NCI-H2081 (cell line): ENCODE measurements around the gene UNC119B.
A peak's percentile ranks its signal among the peaks of the same experiment; 100 is the strongest.

Experiments
- DNase-seq, 2 experiments: peaks; one replicate each; lab custom pipeline; 2025; lab: John Stamatoyannopoulos, UW

The UNC119B gene

DNA sequence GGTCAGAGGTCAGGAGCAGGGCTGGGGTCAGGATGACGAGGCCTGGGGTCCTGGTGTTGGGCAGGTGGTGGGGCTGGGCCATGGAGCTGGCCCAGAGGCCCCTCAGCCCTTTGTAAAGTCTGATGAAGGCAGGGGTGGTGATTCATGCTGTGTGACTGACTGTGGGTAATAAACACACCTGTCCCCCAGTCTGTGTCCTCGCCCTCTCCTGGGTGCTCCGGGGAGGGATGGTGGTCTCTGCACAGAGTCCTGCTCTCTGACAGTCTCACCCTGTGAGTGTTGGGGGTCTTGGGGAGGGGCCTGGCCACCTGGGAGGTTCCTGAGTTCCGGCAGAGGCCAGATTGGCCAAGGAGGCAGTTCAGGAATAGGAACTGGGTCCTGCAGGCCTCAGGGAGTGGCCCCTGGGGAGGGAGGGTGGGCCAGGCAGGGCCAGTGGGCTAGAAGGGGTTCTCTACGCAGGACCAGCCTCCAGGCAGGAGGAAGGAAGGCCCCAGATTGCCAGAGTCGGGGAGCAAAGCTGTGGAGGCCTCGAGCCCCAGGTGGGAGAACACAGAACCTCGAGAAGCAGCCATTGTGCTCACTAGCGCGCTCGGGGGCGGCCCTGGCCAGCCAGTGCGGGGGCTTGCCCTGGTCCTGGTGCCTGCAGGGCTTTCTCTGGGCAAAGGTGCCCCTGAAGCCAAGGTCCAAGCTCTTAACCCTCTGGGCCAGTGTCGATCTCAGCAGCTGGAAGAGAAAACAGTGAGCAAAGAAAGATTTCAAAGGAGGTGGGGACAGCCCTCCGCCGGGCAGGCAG, 29.8 kb downstream of the UNC119B start:
- DNase-seq, result no peak

DNA sequence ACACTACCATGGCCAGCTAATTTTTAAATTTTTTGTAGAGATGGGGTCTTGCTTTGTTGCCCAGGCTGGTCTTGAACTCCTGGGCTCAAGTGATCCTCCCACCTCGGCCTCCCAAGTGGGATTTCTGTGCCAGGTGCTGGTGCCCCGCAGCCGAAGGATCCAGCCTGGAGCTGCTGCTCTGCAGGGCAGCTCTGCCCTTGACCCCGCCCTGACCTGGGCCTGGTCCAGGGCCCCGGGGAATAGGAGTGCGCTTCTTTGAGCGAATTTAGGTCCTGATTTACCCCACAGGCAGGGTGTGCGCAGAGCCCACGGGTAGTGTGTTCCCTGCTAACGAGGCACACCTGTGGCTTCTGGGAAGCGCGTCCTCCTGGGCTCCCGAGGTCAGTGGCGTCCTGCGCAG, 30.6 kb downstream of the UNC119B start:
- no peak for DNase-seq

DNA sequence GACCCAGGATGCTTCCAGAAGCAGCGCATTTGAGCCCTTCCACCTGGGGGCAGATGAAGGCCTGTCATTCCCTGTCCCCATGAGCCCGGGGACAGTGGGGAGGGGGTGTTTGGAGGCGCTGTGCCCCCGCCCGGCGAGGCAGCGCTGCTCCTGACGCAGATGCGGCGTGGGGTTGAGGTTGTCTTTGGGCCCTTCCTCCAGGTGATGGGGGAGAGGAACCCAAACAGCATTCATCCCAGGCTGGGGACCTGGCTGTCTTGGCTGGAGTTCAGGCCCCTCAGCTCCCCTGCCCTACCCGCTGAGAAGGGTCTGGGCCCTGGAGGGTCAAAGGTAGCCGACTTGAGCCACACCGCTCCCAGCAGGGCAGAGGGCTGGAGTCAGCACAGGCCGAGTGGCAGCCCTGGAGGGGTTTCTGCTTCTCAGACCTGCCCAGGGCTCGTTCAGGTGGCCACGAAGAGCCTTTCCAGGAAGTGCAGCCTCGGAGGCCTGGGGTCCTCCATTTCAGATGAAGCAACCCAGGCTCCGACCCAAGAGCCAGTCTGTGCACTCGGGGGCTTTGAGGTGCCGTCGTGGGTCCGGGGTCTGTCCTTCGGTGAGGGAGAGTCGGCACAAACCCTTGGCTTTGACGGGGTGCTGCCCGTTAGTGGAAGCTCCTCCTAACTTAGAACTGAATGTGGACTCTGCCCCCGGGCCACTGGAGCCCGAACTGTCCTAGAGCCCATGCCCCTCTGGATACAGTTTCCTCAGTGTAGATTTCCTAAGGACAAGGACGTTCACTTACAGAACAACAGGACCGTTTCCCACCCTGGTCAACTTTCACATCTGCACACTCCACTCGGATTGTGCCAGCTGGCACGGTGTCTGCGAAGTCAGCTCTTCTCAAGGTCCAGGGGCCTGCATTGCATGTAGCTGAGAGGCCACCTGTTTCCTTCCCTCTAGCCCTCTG, 31.5 kb downstream of the UNC119B start:
- DNase-seq, result no peak

DNA sequence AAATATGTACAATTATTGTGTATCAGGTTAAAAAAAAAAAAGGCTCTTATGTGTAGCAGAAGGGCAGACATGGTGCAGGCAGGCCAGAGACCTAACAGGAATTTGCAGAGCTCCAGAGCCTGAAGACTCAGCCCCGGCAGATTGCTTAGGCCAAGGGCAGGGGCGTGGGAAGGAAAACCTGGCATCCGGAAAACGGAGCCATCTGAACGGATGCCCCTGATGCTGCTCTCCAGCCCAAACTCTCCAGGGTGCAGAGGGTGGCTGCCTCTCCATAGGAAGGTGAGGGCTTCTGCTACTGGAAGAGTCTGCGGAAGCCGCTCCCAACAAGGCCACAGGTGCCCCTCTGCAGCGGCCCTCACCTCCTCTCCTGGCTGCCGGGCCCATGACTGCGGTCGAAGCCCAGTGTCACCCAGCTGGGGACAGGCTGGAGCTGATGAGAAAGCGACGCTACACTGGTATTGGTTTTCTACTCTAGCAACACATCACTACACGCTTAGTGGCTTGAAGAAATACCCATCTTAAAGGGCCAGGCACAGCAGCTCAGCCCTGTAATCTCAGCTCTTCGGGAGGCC, 34.8 kb downstream of the UNC119B start:
- DNase-seq, result no peak

DNA sequence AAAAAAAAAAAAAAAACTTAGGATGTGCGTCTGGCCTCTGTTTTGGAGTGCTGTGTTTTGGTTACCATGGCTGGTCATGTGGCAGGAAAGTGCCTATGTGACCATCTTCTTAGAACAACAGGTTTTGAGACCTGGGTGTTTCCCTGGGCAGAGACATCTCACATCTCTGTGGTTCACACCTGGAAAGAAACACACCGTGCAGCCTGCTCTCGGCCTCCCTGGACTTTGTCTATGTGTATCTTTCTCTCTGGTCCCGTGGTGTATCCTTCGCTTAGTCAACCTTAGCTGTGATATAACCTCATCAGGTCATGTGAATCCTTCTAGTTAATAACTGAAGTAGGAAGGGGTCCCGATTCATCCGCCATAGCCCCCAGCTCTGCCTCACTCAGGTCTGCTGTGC, 38.0 kb downstream of the UNC119B start:
- DNase-seq, result no peak

DNA sequence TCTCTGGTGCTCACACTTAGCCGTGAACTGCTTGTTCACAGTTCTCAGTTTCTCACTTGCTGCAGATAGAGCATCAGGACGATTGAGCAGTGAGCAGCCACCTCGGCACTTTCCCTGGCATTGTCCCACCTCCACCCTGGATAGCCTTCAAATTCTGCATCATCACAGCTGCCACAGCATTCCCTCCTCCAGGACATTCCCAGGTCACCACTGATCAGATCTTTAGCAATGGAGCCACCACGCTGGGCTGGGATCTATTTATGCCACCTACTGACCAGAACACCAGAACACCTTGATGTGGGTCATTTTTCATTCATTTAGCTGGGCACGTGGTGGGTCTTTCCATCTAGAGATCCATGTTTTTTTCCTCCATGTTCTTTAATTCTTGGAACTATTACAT, 39.0 kb downstream of the UNC119B start:
- no peak for DNase-seq

DNA sequence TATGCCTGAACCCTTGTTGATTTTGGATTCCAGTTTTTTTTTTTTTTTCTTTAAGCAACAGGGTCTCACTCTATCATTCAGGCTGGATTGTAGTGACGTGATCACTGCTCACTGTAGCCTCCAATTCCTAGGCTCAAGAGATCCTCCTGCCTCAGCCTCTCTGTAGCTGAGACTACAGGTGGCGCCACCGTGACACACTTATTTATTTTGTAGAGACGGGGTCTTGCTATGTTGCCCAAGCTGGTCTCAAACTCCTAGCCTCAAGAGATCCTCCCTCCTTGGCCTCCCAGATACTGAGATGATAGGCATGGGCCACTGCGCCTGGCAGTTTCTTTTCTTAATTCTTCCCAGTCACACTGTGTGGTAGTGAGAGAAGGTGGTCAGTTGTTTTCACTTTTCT, 40.5 kb downstream of the UNC119B start:
- DNase-seq, result no peak

DNA sequence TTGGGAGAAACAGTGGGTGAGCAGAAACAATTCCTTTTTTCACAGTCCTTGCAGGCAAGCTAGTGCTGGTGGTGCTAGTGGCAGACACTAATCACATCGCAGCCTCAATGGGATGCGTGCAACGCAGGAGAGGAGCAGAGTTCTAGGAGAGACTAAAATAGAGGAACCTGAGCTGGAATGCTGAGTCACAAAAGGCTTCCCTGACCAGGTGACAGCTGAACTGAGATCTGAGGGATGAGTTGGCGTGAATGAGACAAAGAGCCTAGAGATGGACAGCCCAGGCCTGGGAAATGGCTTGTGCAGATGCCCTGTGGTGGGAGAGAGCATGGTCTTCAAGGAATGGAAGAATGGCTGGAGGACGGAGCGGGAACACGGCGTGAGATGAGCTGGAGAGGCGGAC, 41.1 kb downstream of the UNC119B start:
- no peak for DNase-seq

DNA sequence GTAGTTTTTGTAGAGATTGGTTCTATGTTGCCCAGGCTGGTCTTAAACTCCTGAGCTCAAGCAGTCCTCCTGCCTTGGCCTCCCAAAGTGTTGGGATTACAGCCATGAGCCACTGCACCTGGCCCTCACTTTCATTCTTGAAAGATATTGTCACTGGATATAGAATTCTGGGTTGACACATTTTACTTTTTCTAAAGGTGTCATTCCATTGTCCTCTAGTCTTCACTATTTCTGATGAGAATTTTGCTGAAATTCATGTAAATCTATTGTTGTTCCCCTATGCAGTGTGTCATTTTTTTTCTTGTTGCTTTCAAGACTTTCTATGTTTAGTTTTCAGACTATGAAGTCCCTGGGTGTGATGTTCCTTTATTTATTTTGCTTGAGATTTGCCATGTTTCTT, 44.5 kb downstream of the UNC119B start:
- DNase-seq, result no peak

DNA sequence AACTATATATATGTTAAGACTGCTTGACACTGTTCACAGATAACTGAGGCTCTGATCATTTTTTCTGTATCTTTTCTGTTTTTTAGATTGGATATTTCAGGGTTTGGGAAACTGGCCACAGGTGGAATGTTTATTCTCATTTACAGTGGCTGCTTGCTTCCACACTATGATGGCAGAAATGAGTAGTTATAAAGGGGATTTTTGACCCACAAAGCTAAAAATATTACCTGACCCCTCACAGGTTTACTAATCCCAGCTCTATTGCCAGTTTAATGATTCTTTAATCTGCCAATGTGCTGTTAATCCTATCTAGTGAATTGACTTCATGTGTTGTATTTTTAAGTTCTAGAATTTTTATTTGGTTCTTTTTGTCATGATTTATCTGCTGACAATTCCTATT, 45.0 kb downstream of the UNC119B start:
- DNase-seq, result no peak

DNA sequence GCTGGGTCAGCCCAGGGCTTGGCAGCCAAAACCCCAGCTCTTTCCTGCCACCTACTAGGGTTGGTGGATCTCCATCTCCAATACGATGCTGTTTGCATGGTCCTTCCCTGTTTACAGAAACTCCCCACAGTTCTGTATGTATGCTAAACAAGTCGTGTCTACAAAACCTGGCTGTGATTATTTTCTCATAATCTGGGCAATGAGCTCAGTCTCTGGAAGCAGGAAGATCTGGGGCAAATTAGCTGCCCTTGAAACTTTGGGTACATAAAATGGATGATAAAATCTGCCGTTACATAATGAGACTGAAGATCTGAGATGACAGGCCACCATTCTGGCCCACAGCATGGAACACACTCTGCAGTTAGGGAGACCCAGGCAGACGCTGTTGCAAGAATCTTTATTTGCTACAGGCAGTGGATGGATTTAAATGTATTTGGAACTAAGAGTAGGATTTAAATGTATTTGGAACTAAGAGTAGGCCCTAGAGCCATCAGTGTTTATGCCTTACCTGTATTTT, 47.0 kb downstream of the UNC119B start:
- no peak for DNase-seq

DNA sequence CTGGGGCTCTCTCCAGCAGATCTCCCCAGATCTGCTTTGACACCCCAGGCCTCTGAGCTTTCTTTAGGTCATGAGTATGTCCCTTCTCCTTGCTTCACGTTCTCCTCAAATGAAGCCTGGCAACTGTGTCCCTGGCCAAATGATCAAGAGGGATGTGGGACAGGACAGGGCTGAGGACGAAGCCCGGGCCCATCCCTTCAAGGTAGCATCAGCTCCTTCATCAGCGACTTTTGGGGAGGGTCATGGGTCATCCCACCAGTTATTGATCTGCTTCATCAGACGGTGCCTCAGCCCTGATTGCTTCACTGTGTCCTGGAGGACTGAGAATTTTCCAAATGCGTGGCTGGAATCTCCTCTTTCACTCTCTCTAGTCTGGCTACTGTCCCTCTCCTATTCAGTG, 47.7 kb downstream of the UNC119B start:
- no peak for DNase-seq

DNA sequence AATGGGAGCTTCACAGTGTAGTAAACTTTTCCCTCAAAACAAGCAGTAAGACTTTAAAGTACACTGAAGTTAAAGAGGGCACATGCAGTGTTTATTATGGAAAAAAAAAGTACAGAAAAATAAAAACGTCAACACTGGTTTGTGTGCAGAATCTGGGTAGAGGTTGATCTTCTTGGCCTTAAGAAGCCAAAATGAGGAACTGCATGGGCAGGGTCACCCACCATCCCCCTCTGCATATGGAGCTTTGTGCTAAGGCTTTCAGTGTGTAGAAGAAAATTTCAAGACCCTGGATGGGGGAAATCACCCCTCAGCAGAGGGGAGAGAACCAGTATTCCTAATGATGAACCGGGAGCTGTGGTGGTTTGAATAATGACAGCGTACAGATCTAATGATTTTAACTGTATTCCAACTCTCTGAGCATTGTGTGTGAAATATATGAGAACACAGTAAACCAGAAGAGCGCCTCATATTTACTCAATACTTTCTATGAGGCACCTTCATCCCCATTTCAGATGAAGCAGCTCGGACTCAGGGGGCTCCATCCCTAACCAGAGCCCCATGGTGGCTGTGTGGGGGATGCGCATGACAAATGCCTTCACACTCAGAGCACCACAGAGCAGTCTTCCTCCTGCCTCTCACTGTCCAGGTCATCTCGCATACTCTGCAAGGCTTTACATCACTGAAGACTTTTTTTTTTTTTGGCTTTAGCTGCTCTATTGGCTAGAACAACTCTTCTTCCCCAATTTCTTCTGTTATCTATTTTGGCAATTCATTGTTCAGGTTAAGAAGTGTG, 48.7 kb downstream of the UNC119B start:
- no peak for DNase-seq

DNA sequence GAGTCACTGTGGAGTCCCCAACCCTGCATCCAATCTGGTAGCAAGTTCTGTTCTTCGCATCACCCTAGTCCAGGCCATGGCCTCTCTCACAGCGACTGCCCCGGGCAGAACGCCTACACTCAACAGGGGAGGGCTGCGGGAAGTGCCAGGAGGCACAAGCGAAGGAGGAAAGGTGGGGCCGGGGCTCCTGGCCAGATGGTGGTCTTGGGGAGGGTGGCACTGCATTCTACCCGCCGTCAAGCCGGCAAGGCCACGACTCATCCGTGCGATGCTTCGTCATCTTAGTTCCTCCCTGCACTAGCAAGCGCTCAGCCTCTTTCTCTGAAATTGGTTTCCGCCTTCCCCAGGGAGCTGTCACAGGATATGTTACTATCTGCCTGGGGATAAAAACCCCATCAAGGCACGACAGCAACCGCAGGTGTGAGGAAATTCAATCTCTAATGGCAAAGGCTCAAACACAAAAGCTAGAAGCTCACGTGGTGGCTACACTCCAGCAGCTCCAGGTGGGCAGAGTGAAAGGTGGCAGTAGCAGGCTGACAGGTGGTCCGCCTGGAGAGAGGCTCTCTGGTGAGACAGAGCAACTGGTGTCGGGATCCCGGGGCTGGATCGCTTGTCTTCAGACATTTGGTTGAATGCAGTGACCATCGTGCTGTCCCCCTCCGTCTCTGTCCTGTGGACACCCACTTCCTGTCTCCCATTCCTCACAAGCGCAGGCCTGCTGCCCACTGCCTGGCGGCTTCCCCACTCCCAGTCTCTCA, 49.5 kb downstream of the UNC119B start:
- DNase-seq, result peak; percentile 92 to 98

DNA sequence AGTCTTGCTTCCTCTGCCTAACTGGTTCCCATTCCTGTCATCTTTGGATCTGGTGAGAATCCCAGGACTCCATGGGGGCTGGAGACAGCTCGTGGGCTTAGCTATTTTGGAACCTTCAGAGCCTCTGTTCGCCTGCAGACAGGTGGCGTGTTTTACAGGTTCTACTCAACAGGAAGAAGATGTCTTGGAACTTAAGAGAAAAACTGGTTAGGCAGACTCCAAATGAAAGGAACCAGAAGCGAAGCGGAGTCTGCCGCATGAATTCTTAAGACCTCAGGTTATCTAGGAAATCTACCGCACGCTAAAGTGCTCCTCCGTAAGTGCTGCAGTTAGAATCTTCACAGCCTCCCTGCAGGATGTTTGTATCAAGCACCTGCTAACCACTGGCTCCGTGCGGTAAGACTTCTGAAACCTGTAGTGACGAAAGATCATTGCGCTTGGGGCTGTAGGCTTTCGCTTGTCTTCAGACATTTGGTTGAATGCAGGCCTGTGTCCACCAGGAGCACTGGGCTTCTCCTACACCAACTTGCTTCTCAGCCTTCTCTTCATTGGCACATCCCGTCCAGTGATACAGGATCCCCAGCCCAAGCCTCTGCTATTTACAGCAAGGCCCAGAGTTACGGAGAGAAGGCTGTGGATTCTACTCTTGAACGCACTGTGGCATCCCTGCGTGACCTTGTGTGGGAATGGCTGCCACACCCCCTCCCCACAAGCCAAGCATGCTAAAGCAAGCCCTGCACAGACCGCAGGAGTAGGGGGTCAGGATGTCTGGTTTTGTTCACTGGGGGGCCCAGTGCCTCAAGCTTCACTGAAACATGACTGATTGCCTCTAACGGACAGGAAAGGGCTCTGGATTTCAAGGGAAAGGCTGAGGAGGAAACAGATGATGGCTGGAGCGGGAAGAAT, 50.3 kb downstream of the UNC119B start:
- no peak for DNase-seq

DNA sequence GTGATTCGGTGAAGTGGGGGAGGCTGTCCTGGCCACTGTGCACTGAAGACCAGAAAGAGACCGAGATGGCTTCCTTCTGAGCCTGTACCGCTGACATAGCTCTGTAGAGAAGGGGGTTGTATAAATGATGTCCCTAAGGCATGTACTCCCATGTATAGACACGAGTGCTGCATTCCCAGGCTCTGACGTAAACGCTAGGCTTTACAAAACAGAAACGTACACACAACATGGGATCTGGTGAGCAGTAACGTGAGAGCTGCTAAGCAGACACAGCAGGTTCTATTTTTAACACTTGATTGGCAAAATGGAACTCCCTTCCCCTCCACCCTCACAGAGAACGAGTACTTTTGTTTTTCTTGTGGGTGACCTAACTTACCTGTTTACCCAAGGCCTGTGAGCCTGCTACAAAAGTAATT, 51.3 kb downstream of the UNC119B start:
- DNase-seq, result peak; percentile 2 to 31

DNA sequence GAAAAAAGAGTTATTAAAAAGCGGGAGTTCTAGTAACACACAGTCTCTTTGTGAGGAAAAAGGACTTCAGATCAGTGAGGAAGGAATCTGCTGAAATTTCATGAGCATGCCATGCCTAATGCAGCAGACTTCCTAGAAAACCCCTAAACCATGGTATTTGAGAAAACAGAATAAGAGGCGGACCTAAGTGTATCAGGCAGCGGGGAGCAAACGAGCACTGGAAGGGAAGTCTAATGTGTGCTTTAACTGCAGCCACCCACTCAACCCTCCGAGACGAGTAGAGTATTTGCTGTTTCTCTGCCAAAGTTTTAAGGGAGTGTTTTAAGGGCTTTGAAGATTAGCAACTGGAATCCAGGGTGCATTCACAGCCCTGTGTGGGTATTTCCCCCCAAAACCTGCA, 51.8 kb downstream of the UNC119B start:
- DNase-seq, result no peak

DNA sequence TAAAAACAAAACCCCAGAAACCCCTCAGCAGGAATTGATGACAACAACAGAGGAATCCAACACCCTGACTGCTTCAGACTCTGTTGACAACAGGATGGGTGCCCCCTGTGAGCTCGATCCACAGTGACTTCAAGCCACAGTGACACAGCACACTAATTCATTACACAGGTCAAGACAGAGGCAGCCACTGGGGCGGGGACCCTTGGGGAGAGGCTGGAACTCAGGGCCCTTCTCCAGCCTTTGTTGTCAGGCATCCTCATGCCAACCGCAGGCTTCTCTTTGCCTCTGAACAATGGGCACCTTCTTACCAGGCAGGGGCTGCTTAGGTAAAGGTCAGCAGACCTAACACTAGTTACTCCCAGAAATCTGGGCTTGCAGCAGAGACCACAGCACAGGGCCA, 53.0 kb downstream of the UNC119B start:
- DNase-seq, result no peak

DNA sequence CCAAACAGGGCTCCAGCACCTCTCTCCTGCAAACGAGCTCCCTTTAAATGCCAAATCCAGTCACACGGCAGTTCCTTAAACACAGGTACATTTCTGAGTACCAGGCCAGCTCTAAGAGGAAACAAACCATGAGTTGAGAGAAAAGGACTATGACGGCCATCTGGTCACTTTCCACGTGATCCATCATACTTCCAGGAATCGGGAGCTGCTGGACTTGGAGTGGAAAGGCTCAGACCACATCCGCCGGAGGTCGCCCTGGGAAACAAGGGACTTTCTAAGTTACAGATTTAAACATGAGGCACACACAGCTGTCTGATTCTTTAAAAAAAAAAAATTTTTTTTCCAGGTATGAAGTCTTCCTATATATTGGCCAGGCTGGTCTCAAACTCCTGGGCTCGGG, 54.6 kb downstream of the UNC119B start:
- peak in 1 of 2 experiments; percentile 39 for DNase-seq

DNA sequence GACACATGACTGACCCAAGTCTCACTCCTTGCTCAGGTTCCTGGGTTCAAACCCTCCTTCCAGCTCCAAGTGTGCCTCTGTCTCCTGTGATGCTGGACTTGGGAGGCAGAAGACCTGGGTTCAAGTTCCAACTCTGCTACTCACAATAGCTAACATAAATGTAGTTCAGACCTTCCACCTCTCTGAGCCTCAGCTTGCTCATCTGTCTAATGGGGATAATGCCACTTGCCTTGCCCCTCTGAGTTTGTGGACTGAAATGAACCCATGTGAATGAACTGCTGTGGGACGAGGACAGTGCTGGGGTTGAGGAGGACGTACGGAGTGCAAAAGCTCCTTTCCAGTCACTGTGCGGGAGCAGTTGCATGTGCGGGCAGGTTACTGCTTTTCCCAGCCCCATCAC, 56.3 kb downstream of the UNC119B start:
- DNase-seq, result no peak
